ENCODE measurements around the gene NNAT. TPM values are rescaled to one million over a fixed set of nuclear protein-coding genes. Genes with fewer than 3 reads are reported as not detected.

NNAT gene
- total RNA-seq, result 576 TPM

GRCh38 chr20:37521061-37521771, at the start of gene NNAT:
Gene NNAT (plus strand): TSS chr20:37521250. CDS start chr20:37521332, 82 bp downstream.

GRCh38 chr20:37527638-37528445, 6.8 kb downstream of the NNAT start, which contains the start of gene BLCAP:
Gene BLCAP (minus strand): TSS chr20:37527876. CDS start chr20:37519174, 8,702 bp downstream.

Other genes with a start within 250 kb of the NNAT start
- 23.3 TPM for gene MANBAL, start 231.6 kb upstream of the NNAT start, total RNA-seq
- gene SRC, start 175.1 kb upstream of the NNAT start, total RNA-seq, result 30.2 TPM
- gene BLCAP, start 6.6 kb downstream of the NNAT start, total RNA-seq, result 193 TPM
- gene CTNNBL1, start 172.8 kb downstream of the NNAT start, total RNA-seq, result 25.6 TPM